B cell (primary cell): Measurements from ENCODE around the gene ADAMTSL1.

Source experiments
- CTCF ChIP-seq: fragments of 200-600 bp; IDR thresholded peaks from one replicate; pipeline ENCODE4 v1.8.0; 2022; ENCODE audit warnings: antibody characterized with exemption, mild to moderate bottlenecking
- EZH2 ChIP-seq: IDR thresholded peaks from 2 replicates; pipeline ENCODE4 v1.6.1; 2012; ENCODE audit warnings: borderline replicate concordance, low read depth, mild to moderate bottlenecking, moderate library complexity, low read length; ENCODE audit not compliant: insufficient read depth, poor library complexity, severe bottlenecking

- TF ChIP-seq CTCF (no peak), EZH2 (no peak)
These were observed 210.8 kb downstream of the ADAMTSL1 start for GRCh38 chr9:18684593-18685317.
